SK-N-DZ (cell line): Measurements from ENCODE around the gene ZFP90. TPM values are rescaled to one million over a fixed set of nuclear protein-coding genes. Genes with fewer than 3 reads are reported as not detected.
A peak's percentile ranks its signal among the peaks of the same experiment; 100 is the strongest.
"Not testable (repeated sequence)": the region's sequence is repeated elsewhere in the genome, so short reads cannot be mapped to it uniquely, and the experiment has no call there.

Experiments used
- DNase-seq: peaks from one replicate; pipeline ENCODE4 v3.0.0-alpha.2; 2015; ENCODE audit warnings: low spot score
- polyA plus RNA-seq, 2 experiments: library from polyadenylated mRNA; depleted of rRNA; stranded (reverse); fragments of >200 nt; gene quantifications; 2 replicates each; pipeline ENCODE4 v1.2.3, GENCODE V29; 2014

Gene ZFP90
- 37.8 and 46.8 TPM in 2 replicates for polyA plus RNA-seq (2014; cell fraction: cytosol; rRNA removed)
- polyA plus RNA-seq (2014; cell fraction: nucleus; rRNA removed), result 30.0 and 37.4 TPM in 2 replicates

DNA sequence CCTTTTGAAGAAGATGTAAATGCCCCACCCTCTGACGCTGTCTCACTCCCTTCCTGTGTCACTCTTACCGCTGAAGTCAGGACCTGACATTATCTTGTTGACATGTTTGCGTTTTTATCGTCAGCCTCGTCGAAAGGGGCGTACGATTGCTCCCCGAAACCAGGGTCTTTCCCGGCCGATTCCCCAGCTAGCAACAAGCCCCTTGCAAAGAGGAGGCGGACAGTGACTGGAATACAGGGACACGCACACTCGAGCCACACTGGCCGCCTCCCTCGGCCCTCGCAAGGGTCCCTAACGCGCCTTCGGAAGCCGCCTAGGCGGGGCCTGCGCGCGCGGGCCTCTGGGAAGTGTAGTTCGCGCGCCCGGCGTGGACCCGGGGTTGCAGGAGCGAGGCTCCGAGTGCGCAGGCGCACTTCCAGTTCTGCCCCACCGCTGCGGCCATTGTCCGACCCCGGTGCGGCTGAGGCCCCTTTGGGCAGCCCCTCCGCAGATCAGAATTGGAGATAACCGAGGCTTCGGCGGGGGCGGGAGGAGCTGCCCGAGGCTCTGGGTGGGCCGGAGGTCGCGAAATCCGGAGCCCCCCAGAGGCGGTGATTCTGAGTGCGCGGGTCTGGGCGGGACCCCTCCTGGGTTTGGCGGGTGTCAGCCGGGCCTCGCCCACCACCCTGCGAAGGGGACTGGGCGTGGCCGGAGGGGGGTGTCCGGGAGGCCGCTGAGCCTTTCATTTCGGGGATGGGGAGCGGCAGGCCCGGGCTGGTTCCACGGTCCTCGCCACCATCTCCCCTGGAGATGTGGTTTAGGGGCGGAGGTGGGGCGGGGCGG is at the start of gene ZFP90:
Gene ZFP90, plus strand, starts transcription at position 412 of the 822 bp plus-strand sequence. CDS start 502 bp downstream, outside the sequence.
- peak; percentile 92 for DNase-seq

DNA sequence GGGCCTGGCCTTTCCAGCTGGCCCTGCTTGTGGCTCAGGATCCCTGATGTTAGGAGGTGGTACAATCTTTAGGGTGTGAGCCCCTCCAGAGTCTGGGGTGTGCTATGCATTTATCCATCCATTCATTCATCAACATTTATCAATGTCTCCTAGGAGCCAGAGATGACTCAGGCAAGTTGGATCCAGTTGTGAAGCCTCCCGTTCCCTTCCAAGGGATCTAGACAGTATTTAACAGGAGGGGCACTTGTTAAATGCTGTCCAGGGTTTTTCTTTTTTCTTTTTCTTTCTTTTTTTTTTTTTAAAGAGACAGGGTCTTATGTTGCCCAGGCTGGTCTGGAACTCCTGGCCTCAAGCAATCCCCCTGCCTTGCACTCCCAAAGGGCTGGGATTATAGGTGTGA is 48.7 kb upstream of the ZFP90 start:
- no peak for DNase-seq

GRCh38 chr16:68490829-68491575 is 48.1 kb upstream of the ZFP90 start:
- DNase-seq, result no peak

- DNase-seq, result no peak
Observed at GRCh38 chr16:68491576-68491950, 47.5 kb upstream of the ZFP90 start.

- DNase-seq, result no peak
Observed at GRCh38 chr16:68492151-68492542, 46.9 kb upstream of the ZFP90 start.

DNA sequence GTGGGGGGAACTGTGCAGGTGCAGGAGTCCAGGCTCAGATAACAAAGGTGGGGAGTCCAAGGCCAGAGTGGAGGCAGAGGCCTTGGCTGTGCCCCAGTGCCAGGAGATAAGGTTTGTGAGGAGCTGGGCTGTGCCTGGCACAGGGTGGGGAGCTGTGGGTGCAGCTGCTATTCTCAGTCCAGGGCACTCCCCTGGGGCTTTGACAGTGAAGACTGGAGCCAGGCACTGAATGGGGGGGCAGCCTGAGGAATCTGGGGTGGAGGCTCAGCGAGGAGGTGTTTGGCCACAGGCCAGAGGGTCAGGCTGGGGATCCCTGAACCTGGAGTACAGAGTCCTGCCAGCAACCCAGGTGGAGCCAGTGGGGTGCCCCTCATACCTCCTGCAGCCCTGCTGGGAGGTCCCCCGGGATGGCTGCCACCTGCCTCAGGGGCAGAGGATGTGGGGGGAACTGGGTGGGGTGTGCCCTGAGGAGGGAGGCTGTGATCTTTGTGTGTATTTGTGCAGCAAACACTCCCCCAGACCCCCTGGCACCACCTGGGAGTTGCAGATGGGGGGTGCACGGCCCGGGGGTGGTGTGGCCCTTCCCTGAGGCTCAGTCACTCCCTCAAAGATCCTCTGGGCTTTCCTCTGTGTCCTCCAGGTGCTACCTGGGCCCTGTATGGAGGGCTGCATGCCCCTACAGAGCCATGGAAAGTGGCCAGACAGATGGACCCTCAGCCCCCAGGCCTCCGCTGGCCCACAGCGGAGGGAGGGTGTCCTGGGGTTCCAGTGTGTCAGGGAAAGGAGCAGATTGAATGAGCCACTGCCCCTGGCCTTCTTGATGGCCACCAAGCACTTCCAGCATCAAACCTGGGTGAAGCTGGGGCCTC is 46.3 kb upstream of the ZFP90 start:
- no peak for DNase-seq

GRCh38 chr16:68493412-68494070 is 45.5 kb upstream of the ZFP90 start:
- no peak for DNase-seq

DNA sequence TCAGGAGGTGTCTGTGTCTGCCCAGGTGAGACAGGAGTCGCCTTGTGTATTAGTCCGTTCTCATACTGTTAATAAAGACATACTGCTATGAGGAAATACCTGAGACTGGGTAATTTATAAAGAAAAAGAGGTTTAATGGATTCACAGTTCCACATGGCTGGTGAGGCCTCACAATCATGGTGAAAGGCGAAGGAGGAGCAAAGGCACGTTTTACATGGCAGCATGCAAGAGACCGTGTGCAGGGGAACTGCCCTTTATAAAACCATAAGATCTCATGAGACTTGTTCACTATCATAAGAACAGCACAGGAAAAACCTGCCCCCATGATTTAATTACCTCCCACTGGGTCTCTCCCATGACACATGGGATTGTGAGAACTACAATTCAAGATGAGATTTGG is 44.8 kb upstream of the ZFP90 start:
- not testable (repeated sequence) for DNase-seq

DNA sequence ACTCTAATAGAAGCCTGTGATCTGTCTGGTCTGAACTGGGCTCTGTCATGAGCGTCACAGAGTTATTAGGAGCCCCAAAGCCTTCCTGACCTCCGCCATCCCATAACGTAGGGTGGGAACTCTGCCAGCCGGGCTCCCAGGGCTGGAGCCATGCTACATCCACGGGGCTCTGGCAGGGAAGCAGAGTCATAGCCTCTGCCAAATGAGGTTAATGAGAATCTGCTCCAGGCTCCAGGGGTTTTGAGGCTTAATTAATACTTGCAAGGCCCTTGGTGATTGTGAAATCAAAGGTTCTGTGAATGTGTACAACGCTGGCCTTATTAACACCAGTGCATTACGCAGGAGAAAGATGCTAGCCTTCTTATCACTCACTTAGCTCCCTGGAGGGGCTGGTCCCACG is 42.4 kb upstream of the ZFP90 start:
- no peak for DNase-seq

- DNase-seq, result no peak
Observed at GRCh38 chr16:68499006-68499405, 40.1 kb upstream of the ZFP90 start.

GRCh38 chr16:68503334-68503733 is 35.8 kb upstream of the ZFP90 start:
- DNase-seq, result no peak

GRCh38 chr16:68504066-68504465 is 35.0 kb upstream of the ZFP90 start:
- no peak for DNase-seq

- DNase-seq, result no peak
Observed at GRCh38 chr16:68506331-68507053, 32.6 kb upstream of the ZFP90 start.

DNA sequence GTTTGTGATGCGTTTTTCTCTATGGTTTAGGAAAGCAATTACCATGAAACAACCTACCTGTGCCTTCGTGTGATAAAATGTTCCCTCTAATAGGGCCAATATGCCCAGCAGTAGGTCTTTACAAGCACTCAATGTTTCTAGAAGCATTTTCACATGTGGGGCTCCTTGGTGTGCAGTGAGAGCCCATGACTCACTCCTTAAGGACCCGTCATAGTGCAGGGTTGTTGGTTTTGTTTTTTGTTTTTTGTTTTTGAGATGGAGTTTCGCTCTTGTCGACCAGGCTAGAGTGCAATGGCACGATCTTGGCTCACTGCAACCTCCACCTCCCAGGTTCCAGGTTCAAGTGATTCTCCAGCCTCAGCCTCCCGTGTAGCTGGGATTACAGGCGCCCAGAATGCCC is 31.1 kb upstream of the ZFP90 start:
- DNase-seq, result no peak

GRCh38 chr16:68508641-68509240 is 30.4 kb upstream of the ZFP90 start:
- no peak for DNase-seq

GRCh38 chr16:68509381-68509780 is 29.7 kb upstream of the ZFP90 start:
- DNase-seq, result no peak

DNA sequence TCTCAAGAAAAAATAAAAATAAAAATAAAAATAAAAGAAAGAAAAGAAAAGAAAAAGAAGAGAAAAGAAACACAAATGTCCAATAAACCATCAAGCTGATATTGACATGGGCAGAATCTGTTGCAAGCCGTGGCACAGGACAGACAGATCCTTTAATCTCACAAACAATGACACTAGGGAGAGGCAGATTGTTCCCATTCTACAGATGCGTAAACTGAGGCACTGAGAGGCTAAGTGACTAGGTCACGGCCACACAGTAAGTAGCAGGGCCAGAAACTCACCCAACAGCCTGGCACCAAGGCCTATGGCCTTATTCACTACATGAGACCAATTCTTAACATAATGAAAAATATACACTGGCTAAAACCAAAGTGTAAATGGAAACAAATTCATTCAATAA is 28.3 kb upstream of the ZFP90 start:
- no peak for DNase-seq

GRCh38 chr16:68512183-68512582 is 26.9 kb upstream of the ZFP90 start:
- peak; percentile 75 for DNase-seq

- DNase-seq, result peak; percentile 52
Observed at GRCh38 chr16:68512742-68513141, 26.3 kb upstream of the ZFP90 start.

- DNase-seq, result no peak
Observed at GRCh38 chr16:68514511-68514910, 24.6 kb upstream of the ZFP90 start.
